GM10266 (cell line): ENCODE data around the gene ST6GAL1.

Source experiments
- DNase-seq: peaks from one replicate; pipeline ENCODE4 v3.0.0; 2012; ENCODE audit errors: extremely low spot score
- CTCF ChIP-seq: IDR thresholded peaks from 2 replicates; pipeline ENCODE4 v1.5.1; 2012; ENCODE audit warnings: mild to moderate bottlenecking, low read depth; ENCODE audit not compliant: control insufficient read depth, insufficient read depth; ENCODE audit errors: missing control alignments

The ST6GAL1 gene

GRCh38 chr3:187072511-187072910 is 142.2 kb downstream of the ST6GAL1 start:
- no peak for DNase-seq

DNA sequence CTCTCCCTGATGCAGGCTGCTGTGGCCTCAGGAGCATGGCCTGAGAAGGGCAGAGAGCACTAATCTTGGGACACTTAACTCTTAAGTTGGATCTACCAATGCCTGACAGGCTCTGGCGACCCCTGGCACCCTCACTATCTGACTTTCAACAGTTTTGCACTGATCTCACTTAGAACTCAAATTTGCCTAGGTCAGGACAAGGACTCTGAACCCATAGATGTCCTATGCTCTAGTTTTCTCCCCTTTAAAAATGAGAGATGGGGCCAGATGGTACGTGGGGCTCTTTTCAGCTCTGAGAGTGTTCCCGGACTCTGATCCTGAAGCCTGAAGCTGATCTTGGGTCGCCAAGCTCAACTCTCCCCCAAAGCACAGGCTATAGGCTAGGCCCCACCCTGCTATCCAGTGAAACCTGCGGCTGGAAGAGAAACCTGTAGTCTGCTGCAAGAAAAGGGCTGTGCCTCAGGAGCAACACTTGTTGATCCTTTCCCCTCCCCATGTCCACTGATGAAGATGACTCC is 143.3 kb downstream of the ST6GAL1 start:
- DNase-seq: no peak
- no peak for TF ChIP-seq CTCF

More at GRCh38 chr3:187072511-187072910, 142.2 kb downstream of the ST6GAL1 start:
- no peak for TF ChIP-seq CTCF

- no peak for TF ChIP-seq CTCF
- DNase-seq: no peak
These were observed 144.5 kb downstream of the ST6GAL1 start for GRCh38 chr3:187074846-187075245.

DNA sequence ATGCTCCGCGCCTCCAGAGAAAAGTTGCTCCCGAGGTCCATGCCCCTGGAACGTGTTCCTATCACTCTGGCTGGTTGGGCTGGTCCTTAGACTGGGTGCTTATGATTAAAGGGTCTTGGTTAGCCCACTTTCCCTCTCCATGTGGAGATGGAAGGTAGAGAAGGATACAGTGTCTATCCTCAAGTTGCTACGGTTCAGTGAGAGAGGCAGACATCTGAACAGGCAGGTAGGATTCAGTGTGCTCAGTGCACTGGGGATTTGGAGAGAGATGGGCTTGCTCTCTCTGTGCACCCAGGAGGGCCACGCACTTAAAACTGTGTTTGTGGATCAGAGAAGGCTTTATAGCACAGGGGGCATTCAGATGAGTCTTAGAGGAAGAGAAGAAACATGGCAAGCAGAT is 146.0 kb downstream of the ST6GAL1 start:
- TF ChIP-seq CTCF: no peak
- DNase-seq: no peak

GRCh38 chr3:187077085-187077484 is 146.8 kb downstream of the ST6GAL1 start:
- TF ChIP-seq CTCF: no peak
- no peak for DNase-seq

DNA sequence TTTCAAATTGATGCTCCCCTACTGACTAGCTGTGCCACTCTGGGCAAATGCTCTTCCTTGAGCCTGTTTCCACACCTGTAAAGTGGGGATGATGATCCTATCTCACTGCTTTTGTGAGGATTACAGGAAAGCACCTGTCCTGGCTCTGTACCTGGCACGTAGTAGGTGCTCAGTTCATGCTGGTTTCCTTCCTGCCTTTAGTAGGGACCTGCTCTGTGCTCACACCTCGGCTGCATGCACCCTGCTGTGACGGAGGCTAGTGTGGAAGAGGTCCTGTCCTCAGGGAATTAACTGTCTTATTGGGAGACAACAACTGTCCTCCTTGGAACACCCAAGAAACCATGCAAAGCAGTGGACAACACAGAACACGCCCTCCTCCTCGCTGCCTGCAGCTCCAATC is 147.2 kb downstream of the ST6GAL1 start:
- DNase-seq: no peak
- TF ChIP-seq CTCF: no peak

- no peak for TF ChIP-seq CTCF
- no peak for DNase-seq
These were observed 149.0 kb downstream of the ST6GAL1 start for GRCh38 chr3:187079090-187080022.
